GM12892 (cell line): ENCODE measurements around the gene HIVEP2.

Experiments used
- POLR2A ChIP-seq: IDR thresholded peaks from 2 replicates; pipeline ENCODE4 v1.6.1; 2011; ENCODE audit warnings: low read depth, low read length, control low read depth
- POLR2AphosphoS5 ChIP-seq: IDR thresholded peaks from 2 replicates; pipeline ENCODE4 v1.6.1; 2011; ENCODE audit warnings: low read depth, low read length, control low read depth
- TAF1 ChIP-seq: IDR thresholded peaks from 2 replicates; pipeline ENCODE4 v1.6.1; 2011; ENCODE audit warnings: low read depth, mild to moderate bottlenecking, control low read depth, low read length, borderline replicate concordance

DNA sequence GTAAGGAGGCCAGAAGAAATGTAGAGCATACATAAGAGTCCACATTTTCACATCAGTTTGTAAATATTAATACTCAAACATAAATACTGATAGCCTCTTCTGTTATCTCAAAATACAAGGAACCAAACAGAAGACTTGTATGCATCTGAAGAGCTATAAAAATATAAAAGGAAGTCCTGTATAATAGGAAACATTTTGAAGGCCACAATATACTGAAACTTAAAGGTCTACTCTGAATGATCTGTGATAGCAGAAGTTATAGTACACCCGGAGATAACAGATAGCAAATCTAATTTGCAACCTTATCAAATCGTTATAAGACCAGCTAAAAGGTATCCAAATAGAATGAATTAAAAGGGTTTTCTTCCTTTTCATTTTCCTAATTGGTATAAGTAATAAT lies 111.2 kb downstream of the HIVEP2 start:
- TF ChIP-seq POLR2AphosphoS5 (no peak), TAF1 (no peak), POLR2A (no peak)
